Choroid plexus epithelial cell (primary cell): ENCODE data around the gene NKD1.

ENCODE experiments used
- DNase-seq: peaks from one replicate; pipeline ENCODE4 v3.0.0-alpha.2; 2010; ENCODE audit warnings: low read depth
- H3K4me3 ChIP-seq: 2 replicates; pipeline ENCODE4 v1.5.1; 2011; ENCODE audit warnings: low read depth, mild to moderate bottlenecking, control low read depth, low read length, moderate library complexity
- CTCF ChIP-seq: conservative IDR thresholded peaks from 2 replicates; pipeline ENCODE4 v1.5.1; 2011; ENCODE audit warnings: low read depth, mild to moderate bottlenecking, control low read depth, inconsistent platforms, low read length, moderate library complexity

Gene NKD1

DNA sequence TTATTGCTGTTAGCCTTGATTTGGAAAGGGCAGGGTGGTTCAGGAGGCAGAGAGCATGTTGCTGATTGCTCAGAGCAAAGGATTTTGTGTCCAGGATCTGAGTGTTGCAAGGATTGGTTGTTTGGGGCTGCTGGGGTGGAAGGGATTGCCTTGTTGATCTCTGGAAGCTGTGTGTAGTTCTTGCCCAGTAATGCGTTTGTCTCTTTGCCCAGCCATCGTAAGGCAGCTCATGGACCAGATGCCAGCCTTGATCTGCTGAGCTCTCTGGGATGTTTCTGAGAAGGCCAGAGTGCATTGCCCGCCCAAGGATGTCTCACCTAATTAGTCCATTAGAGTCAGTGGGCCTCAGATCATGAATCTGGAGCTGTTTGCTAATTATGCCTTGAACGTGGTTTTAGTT is 33.6 kb downstream of the NKD1 start:
- TF ChIP-seq CTCF: no peak
- no peak overlapping the region for H3K4me3 ChIP-seq
- no peak for DNase-seq

GRCh38 chr16:50583211-50583610 is 35.0 kb downstream of the NKD1 start:
- no peak for TF ChIP-seq CTCF
- no peak overlapping the region for H3K4me3 ChIP-seq
- DNase-seq: no peak

- no peak for TF ChIP-seq CTCF
- no peak overlapping the region for H3K4me3 ChIP-seq
- DNase-seq: no peak
These were observed 36.0 kb downstream of the NKD1 start for GRCh38 chr16:50584033-50584722.

GRCh38 chr16:50585331-50585776 is 37.2 kb downstream of the NKD1 start:
- H3K4me3 ChIP-seq: no peak overlapping the region
- no peak for TF ChIP-seq CTCF
- DNase-seq: no peak

DNA sequence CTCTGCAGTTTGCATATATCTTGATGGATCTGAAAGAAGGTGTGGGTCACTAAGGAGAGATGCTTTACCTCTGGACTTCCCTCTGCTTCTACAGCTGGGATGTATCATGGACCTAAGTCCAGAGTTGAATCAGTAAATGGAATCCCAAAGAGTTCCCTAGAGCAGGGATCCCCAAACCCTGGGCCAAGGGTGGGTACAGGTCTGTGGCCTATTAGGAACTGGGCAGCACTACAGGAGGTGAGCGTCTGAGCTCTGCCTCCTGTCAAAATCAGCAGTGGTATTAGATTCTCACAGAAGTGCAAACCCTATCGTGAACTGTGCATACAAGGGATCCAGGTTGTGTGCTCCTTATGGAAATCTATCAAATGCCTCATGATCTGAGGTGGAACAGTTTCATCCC is 39.3 kb downstream of the NKD1 start:
- H3K4me3 ChIP-seq: no peak overlapping the region
- TF ChIP-seq CTCF: no peak
- no peak for DNase-seq

DNA sequence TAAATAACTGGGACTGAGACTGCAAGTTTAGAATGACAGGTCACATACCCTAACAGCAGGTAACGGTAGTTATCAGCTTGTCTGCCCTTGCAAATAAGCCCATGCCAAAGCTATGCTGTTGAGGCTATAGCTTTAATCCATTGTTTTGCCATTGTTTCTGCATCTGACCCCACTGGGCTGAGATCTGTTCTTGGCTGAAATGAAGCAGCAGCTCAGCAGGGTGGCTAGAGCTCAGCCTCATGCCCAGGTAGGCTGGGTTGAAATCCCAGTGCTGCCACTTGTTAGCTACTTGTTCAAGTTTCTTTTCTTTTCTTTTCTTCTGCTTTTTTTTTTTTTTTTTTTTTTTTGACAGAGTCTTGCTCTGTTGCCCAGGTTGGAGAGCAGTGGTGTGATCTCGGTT is 40.1 kb downstream of the NKD1 start:
- H3K4me3 ChIP-seq: no peak overlapping the region
- DNase-seq: no peak
- no peak for TF ChIP-seq CTCF

GRCh38 chr16:50591209-50591608 is 43.0 kb downstream of the NKD1 start:
- no peak for TF ChIP-seq CTCF
- H3K4me3 ChIP-seq: no peak overlapping the region
- no peak for DNase-seq
